Measurements from ENCODE around the gene CD1C.
"Not testable (repeated sequence)": the region's sequence is repeated elsewhere in the genome, so short reads cannot be mapped to it uniquely, and the experiment has no call there.

Gene CD1C

DNA sequence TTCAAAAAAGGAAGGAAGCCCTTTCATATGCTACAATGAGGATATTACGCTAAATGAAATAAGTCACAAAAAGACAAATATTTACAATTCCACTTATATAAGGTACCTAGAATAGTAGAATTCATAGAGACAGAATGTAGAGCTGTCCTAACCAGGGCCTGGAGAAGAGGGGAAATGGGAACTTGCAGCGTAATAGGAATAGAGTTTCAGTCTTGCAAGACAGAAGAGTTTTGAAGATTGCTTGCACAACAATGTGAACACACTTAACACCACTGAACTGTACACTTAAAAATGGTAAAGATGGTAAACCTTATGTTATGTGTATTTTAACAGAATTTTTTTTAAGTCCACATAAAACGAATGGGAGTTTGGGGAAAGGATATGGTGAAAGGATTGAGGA is 38.7 kb downstream of the CD1C start:
- H3K4me3 ChIP-seq (ENCODE audit: low read depth, low read length): no peak overlapping the region

DNA sequence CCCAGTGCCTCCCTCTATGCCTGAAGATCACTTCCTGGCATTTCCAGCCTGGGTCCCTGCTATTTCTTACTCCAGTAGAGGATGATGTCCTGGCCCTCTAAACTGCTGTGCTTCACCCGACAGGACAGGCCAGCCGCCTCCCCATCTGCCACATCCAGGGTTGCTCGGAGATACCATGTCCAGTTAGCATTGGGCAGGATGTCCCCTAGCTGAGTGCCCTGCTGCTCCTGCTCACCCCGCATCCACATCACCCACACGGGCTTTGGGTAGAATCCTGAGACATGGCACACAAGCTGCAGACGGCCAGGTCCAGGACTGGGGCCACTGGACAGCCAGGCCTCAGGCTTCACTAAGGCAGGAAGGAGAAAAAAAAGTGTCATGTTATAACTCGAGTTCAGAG is 39.6 kb downstream of the CD1C start:
- no peak overlapping the region for H3K4me3 ChIP-seq (ENCODE audit: low read depth, low read length)

DNA sequence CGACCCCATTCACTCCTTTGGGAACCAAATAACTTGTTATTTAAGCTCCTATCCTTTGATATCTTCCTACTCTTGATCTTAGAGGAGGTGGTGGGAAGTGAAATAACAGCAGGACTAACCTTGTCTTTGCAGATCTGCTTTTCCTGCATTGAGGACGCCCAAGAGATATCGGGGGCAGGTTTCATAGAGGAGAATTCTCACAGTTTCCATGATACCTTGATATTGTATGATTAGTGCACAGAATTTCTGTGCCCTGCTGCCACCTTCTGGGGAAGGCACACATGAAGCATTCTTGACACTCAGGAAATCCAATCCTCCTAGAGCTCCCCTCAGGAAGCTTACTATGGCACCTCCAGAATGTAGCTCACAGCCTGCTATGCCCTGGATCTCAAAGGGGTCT is 40.0 kb downstream of the CD1C start:
- H3K4me3 ChIP-seq (ENCODE audit: low read depth, low read length): no peak overlapping the region

DNA sequence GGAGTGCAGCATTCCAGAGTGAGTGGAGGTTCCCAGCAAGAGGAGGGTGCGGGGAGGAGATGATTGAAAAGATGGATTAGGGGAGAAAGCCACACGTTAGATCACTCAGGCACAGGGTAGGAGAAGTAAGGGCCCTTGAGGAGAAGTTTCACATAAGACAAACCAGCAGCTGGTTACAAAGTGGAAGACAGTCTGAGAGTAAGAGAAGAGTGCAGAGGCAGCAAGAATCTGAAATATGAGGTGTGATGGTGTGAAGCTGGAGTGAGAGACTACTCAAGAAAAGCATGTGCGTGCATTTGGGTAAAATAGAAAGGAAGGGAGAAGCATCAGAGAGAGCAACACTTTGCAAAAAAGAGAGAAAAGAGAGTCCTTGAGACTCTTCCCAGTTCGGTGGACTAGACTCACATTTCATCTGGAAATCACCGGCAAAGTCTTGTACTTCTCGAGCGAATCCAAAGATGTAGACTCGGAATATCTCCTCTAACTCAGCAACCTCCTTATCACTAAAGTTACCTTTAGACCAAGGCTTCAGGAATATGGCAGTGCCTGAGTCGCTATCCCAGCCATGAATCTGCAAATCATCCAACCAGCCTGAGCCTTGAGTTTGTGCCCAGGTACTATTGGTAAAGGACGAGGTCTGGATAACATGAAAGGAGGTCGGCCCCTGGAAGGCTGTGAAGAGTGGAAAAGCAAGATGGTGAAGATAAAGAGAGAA is 40.8 kb downstream of the CD1C start:
- H3K4me3 ChIP-seq (ENCODE audit: low read depth, low read length): no peak overlapping the region

DNA sequence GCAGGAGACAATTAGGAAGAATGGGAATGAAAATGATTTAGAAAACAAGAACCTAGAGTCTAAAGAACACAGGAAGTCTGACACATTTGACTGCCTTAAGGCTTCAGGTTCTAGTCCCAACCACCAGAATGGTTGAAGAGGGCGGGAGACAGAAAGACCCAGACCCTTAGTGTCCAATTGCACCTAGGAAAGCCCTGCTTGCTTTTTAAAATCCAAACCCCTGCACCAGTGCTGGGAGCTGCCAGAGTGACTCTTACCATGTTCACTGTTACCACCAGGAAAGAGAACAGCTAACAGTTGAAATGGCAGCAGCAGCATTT is 41.3 kb downstream of the CD1C start:
- no peak overlapping the region for H3K4me3 ChIP-seq (ENCODE audit: low read depth, low read length)

DNA sequence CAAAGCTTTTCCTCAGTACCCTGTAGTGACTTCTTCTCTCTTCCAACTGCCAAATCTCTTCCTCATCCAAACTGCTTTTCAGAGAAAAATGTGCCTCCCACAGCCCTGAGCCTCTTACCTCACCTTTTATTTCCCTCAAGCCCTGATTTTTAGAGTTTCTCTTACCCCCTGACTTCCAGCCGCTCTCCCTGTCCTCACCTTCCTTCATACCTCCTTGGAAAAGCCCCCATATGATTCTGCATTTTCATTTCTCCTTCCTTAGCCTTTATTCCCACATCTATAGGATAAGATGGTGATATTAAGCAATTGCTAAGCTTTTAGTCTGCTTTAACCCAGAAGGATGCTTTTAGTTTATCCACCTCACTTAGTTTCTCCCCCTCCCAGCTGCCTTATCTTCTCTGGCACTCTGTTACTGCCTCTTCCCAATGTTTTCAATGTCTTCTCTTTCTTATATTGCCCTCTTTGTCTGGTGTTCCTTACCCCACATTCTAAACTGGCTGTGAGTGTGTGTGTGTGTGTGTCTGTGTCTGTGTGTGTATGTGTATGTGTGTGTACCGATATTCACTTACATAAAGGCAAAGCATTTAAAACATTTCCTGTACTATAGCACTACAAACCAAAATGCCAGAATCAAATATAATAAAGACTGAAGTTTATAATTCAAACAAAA is 41.9 kb downstream of the CD1C start, which contains the start of gene CD1B:
Gene CD1B, minus strand, starts transcription at position 51 of the 670 bp plus-strand sequence. CDS start 108 bp downstream, outside the sequence.
- H3K4me3 ChIP-seq (ENCODE audit: low read depth, low read length): no peak within 1 kb of the TSS

DNA sequence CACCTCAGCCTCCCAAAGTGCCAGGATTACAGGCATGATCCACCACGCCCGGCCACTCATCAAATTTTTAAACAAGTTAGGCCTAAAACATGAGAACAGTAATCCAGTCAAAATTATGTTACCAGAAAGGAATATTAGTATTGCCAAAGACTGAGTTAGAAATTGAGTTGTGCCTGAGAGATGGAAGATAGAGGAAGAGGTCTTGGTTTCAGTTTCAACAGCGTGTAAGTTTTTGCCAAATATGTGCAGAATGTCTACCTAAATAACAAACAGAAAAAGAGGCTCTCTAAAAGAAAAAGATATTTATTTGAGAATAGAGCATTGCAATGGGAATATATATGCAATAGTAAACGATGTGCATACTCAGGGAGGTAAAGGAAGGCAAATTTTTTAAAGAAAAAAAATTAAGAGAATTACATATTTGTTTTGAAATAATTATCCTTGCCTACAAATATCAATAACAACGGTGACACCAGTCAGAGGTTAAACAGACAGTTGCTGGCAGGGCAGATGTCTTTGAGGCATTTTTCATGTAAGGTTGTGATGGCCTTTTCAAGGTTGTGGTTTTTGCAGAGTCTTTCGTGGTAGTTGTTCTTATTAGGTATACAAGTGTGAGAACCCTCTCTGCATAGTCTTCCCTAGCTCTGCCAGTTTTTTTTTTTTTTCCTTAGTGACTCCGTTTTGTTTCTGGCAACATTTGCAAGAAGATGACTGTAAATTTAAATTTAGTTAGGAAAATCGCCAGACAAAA is 43.9 kb downstream of the CD1C start:
- H3K4me3 ChIP-seq (ENCODE audit: low read depth, low read length): no peak overlapping the region

DNA sequence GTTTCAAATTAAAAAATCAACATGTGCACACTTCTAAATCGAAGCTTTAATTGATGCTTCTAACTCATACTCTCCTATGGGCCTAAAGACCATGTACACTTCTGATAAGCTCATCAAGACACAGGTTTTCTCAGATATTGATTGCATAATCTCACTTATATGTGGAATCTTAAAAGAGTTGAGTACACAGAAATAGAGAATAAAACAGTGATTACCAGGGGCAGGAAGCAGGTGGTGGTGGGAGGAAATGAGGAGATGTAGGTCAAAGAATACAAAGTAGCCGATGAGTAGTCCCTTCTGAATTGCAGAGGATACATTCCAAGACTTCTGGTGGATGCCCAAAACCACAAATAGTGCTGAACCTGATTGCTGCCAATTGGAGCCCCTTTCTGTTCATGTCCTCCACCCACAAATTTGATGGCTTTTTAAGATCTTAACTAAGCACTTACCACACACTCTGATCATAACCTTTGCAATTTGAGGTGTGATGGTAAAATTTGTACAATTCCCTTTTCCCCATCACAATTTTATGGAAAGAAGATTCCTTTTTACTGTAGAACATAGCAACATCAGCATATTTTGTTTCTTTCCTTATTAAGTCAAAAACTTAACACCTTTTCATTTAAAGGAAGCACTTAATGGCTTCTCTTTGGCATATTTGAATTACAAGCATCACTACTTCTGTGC is 44.9 kb downstream of the CD1C start:
- no peak overlapping the region for H3K4me3 ChIP-seq (ENCODE audit: low read depth, low read length)

DNA sequence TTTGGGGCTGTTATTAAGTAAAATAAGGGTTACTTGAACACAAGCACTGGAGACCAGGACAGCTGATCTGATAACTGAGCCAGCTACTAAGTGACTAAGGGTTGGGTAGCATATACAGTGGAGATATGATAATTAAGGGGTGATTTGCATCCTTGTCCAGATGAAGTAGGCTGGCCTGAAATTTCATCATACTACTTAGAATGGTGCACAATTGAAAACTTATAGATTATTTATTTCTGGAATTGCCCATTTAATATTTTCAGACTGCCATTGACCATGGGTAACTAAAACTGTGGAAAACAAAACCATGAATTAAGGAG is 45.5 kb downstream of the CD1C start:
- H3K4me3 ChIP-seq (ENCODE audit: low read depth, low read length): no peak overlapping the region

DNA sequence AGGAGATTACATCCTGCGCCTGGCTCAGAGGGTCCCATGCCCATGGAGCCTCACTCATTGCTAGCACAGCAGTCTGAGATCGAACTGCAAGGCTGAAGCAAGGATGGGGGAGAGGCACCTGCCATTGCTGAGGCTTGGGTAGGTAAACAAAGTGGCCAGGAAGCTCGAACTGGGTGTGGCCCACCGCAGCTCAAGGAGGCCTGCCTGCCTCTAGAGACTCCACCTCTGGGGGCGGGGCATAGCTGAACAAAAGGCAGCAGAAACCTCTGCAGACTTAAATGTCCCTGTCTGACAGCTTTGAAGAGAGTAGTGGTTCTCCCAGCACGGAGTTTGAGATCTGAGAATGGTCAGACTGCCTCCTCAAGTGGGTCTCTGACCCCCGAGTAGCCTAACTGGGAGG is 46.7 kb downstream of the CD1C start:
- H3K4me3 ChIP-seq (ENCODE audit: low read depth, low read length): not testable (repeated sequence)
